Pancreas (tissue), 10 donors: ENCODE data around the gene ZNF669. TPM values are rescaled to one million over a fixed set of nuclear protein-coding genes. Genes with fewer than 3 reads are reported as not detected.

Experiments
- ATAC-seq, 4 donors: fragments of 200-7000 bp; cut with Tn5 transposase; one replicate each; pipeline versions ENCODE4 v1.8.0 to v1.9.1; 2020; ENCODE audit warnings: mild to moderate bottlenecking in 4 of 4, moderate library complexity in 4 of 4
- DNase-seq, 6 donors: peaks; one replicate each; pipeline ENCODE4 v3.0.0-alpha.2; 2020
- FAIRE-seq: peaks from 2 replicates; lab custom pipeline; 2012; peaks lifted over from hg19 to GRCh38; lab: Jason Lieb, UNC
- H3K27ac ChIP-seq, 4 donors: fragments of 200-600 bp; sonication (generic); 1 replicate in 3 of 4; 2 replicates in 1 of 4; pipeline versions ENCODE4 v1.5.0 to v1.8.0; 2020
- H3K27me3 ChIP-seq, 4 donors: fragments of 200-600 bp; one replicate each; pipeline ENCODE4 v1.8.0; 2021
- H3K36me3 ChIP-seq, 3 donors: fragments of 200-600 bp; sonication (generic) in 1 of 3; one replicate each; pipeline versions ENCODE4 v1.5.0 to v1.8.0; 2020 to 2021
- H3K4me1 ChIP-seq, 3 donors: fragments of 200-600 bp; one replicate each; pipeline ENCODE4 v1.8.0; 2021
- H3K4me3 ChIP-seq, 4 donors: fragments of 200-600 bp; sonication (generic) in 2 of 4; one replicate each; pipeline versions ENCODE4 v1.5.0 to v1.8.0; 2020 to 2021
- H3K9me3 ChIP-seq, 4 donors: fragments of 200-600 bp; one replicate each; pipeline ENCODE4 v1.8.0; 2021
- WGBS, 2 donors: extraction: QIAGEN DNeasy Blood & Tissue Kit; methylation state at CpG; one replicate each; pipeline ENCODE4 v1.1.7; 2013; 5-methylcytosine and 5-hydroxymethylcytosine counted together
- intact Hi-C, 3 donors: fragments of 100-400 bp; cut with DNase I; formaldehyde crosslinking; loops; one replicate each; pipeline versions ENCODE4 v1.11.1 to v1.14.2; 2022
- polyA plus RNA-seq, 2 donors: library from polyadenylated mRNA; stranded (reverse); fragments of 200-250 nt; gene quantifications; one replicate each; pipeline ENCODE4 v1.2.3, GENCODE V29; 2013
- total RNA-seq, 6 donors: library from RNA; stranded (reverse); fragmentation: NEBNext Ultra II Directional in 4 of 6; extraction: Animal tissue kit (Norgen Biotek cat#: 25700) in 4 of 6; gene quantifications; one replicate each; pipeline versions ENCODE4 v1.2.1 to v1.2.4, GENCODE V29; 2021 to 2023
- TF ChIP-seq, protein P1 (sequence below), 4 donors: fragments of 200-600 bp; sonication (generic) in 3 of 4; IDR thresholded peaks; one replicate each; pipeline versions ENCODE4 v1.5.0 to v1.8.0; 2021; ENCODE audit warnings: antibody characterized with exemption in 4 of 4
- donor health status: healthy with polysubstance abuse.
- donor health status: DM: no; HTN: no; CAD: no; lungs with moderate emphysema.
- donor health status: DM: no; HTN: no; CAD: no.
- donor health status: control.
- donor health status: control.
- donor health status: Bipolar disorder and iron deficiency.
- donor health status: DM: yes; HTN: yes; CAD: no.
- donor health status: DM: no; HTN: no; CAD: no.
- donor health status: DM: no; HTN: no; CAD: no.
- donor health status: DM: yes; HTN: yes; CAD: no.

The ZNF669 gene
- total and polyA plus RNA-seq, 8 donors, result 1.7 to 5.1 (median 3.2) TPM

DNA sequence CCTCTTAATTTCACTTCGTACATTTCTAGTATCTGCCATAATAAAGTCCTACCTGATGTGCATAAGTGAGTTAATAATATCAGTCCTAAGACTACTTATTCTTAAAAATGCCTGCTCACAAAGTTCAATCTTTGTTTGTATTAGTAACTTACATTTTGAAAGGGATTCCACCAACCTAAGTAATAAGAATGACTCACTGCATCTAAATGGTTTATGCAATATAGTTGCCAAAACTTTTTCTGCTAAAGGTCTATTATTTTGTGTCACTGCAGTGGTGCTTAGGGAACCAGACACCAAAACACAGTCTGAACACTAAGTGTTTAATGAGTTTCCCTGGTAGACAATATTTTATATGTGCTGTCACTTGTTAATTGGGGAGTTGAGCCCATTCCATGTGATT lies 1.8 kb downstream of the ZNF669 start:
- intact Hi-C loops, result no loop called here
- H3K9me3 ChIP-seq, result peaks cover 0 to 4% (median 0%) of the 10 kb centered on the region in 4 donors
- TF ChIP-seq, protein P1, sequence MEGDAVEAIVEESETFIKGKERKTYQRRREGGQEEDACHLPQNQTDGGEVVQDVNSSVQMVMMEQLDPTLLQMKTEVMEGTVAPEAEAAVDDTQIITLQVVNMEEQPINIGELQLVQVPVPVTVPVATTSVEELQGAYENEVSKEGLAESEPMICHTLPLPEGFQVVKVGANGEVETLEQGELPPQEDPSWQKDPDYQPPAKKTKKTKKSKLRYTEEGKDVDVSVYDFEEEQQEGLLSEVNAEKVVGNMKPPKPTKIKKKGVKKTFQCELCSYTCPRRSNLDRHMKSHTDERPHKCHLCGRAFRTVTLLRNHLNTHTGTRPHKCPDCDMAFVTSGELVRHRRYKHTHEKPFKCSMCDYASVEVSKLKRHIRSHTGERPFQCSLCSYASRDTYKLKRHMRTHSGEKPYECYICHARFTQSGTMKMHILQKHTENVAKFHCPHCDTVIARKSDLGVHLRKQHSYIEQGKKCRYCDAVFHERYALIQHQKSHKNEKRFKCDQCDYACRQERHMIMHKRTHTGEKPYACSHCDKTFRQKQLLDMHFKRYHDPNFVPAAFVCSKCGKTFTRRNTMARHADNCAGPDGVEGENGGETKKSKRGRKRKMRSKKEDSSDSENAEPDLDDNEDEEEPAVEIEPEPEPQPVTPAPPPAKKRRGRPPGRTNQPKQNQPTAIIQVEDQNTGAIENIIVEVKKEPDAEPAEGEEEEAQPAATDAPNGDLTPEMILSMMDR (IDR thresholded peaks at IDR 0.05), result no peak

DNA sequence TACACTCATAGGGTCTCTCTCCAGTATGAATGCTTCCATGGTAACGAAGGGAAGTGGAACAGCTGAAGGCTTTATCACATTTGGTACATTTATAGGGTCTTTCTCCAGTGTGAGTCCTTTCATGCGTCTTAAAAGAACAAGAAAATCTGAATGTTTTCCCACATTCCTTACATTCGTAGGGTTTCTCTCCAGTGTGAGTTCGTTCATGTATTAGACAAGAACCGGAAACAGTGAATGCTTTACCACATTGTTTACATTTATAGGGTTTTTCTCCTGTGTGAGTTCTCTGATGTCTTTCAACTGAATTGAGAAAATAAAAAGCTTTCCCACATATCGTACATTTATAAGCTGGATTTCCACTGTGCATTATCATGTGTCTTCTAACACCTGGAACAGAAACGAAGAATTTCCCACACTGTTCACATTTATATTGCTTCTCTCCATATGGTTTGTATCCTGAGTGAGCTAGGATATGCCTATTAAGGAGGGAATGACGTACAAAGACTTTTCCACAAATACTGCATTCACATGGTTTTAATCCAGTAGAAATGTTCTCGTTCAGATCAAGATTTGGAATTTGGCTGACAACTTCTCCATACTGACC lies 3.4 kb downstream of the ZNF669 start:
- intact Hi-C loops, result no loop called here
- 97 to 98% methylated on average over 9 of the region's 9 CpGs for WGBS, 2 donors
- Histone ChIP-seq H3K27me3 (no peaks in the 10 kb centered on the region), H3K4me1 (peaks cover 6 to 9% (median 8%) of the 10 kb centered on the region in 3 donors), H3K4me3 (no peak overlapping the region), H3K27ac (no peak overlapping the region), H3K9me3 (peaks cover 0 to 4% (median 0%) of the 10 kb centered on the region in 4 donors), H3K36me3 (peaks cover 11 to 26% (median 13%) of the 10 kb centered on the region in 3 donors)
- no peak for ATAC-seq
- no peak for DNase-seq
- no peak for FAIRE-seq
- TF ChIP-seq, protein P1 (IDR thresholded peaks at IDR 0.05), result no peak

More for the DNA sequence above, 1.8 kb downstream of the ZNF669 start:
- DNase-seq (no peak), FAIRE-seq (no peak), ATAC-seq (no peak)
- Histone ChIP-seq H3K27me3 (no peaks in the 10 kb centered on the region), H3K4me1 (peaks cover 6 to 9% (median 8%) of the 10 kb centered on the region in 3 donors), H3K36me3 (peaks cover 11 to 26% (median 13%) of the 10 kb centered on the region in 3 donors), H3K4me3 (no peak overlapping the region), H3K27ac (no peak overlapping the region)
- 96 to 97% methylated on average over 1 of the region's 1 CpG for WGBS, 2 donors

DNA sequence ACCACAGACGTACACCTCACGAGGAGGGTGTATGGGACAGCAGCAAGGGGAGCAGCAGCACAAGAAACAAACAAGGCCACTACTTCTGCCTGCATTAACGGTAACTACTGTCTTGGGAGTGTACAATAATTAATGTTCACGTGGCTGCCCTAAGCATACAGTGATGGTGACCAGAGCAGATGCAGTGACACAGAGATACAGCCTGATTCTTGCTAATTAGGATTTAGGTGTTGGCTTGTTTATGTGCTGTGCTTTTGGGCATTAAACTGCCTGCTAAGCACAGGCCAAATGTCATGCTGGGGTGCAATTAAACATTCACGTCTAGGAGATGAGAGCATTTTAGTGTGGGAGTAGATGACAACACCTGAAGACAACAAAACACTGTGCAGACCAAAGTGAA lies 7.2 kb downstream of the ZNF669 start:
- H3K36me3 ChIP-seq, result peaks cover 11 to 24% (median 13%) of the 10 kb centered on the region in 3 donors
- 87 to 92% methylated on average over 5 of the region's 5 CpGs for WGBS, 2 donors
- FAIRE-seq (no peak), DNase-seq (no peak), ATAC-seq (no peak)
- H3K4me1 ChIP-seq, result no peaks in the 10 kb centered on the region
- no peaks in the 10 kb centered on the region for H3K27me3 ChIP-seq
- TF ChIP-seq, protein P1 (IDR thresholded peaks at IDR 0.05), result no peak
- no peak overlapping the region for H3K4me3 ChIP-seq
- no peak overlapping the region for H3K27ac ChIP-seq
- peaks cover 0 to 4% (median 0%) of the 10 kb centered on the region in 4 donors for H3K9me3 ChIP-seq
- intact Hi-C loops, result no loop called here

DNA sequence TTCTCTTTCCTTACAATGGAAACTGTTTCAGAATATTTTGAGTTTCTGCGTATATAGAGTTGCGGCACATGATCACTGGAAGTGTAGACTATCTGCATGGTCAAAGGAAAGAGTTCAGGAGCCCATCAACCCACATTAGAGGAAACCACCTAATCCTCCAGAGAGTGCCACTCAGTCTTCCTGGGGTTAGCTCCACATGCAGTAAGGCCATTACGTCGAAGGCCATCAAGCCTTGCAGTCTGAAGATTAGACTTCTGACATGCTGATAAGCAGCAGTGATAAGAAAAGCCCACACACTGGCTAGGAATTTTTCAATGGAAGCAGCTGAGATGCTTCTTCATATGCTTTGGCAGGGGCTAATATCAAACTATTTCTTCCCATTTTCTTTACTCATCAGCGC lies 7.6 kb downstream of the ZNF669 start:
- DNase-seq (no peak), ATAC-seq (no peak), FAIRE-seq (no peak)
- H3K9me3 ChIP-seq, result peaks cover 0 to 4% (median 0%) of the 10 kb centered on the region in 4 donors
- H3K36me3 ChIP-seq, result peaks cover 11 to 20% (median 13%) of the 10 kb centered on the region in 3 donors
- intact Hi-C loops, result no loop called here
- no peaks in the 10 kb centered on the region for H3K27me3 ChIP-seq
- H3K4me3 ChIP-seq, result no peak overlapping the region
- no peak overlapping the region for H3K27ac ChIP-seq
- TF ChIP-seq, protein P1 (IDR thresholded peaks at IDR 0.05), result no peak
- no peaks in the 10 kb centered on the region for H3K4me1 ChIP-seq
- WGBS, 2 donors, result 85 to 86% methylated on average over 5 of the region's 5 CpGs

DNA sequence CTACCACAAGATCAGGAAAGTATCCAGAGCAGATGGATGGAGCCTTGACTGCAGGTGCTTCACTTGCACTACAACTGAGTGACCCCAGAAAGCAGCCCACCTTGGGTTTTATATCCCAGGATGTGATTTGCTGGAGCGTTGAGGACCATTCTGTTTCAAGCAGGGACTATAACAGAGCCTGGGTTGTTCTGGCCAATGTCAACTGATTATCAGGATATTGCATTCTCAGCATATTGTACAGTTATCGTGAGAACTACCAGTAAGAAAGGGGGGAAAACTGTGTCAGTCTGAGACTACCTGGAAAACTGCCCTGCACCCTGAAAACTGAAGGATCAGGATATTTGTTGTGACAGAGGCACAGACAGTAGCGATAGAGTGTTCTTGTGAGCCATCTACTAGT lies 8.0 kb downstream of the ZNF669 start:
- intact Hi-C loops, result no loop called here
- WGBS, 2 donors, result 94 to 95% methylated on average over 3 of the region's 3 CpGs
- TF ChIP-seq, protein P1 (IDR thresholded peaks at IDR 0.05), result no peak

More for the DNA sequence above, 8.0 kb downstream of the ZNF669 start:
- no peak overlapping the region for H3K4me3 ChIP-seq
- no peak for ATAC-seq
- peaks cover 8 to 16% (median 9%) of the 10 kb centered on the region in 3 donors for H3K36me3 ChIP-seq
- no peak overlapping the region for H3K27ac ChIP-seq
- no peaks in the 10 kb centered on the region for H3K4me1 ChIP-seq
- H3K27me3 ChIP-seq, result no peaks in the 10 kb centered on the region
- H3K9me3 ChIP-seq, result peaks cover 0 to 1% (median 0%) of the 10 kb centered on the region in 4 donors
- DNase-seq, result no peak
- no peak for FAIRE-seq
